Muscle layer of duodenum (tissue), 2 donors: Measurements from ENCODE around the gene SCGB1A1.

ENCODE experiments used
- H3K27ac ChIP-seq: one replicate; pipeline ENCODE4 v1.7.0; 2013; ENCODE audit warnings: mild to moderate bottlenecking, low read length
- H3K27me3 ChIP-seq: one replicate; pipeline ENCODE4 v1.7.0; 2013; ENCODE audit warnings: low read depth, mild to moderate bottlenecking, control low read depth, low read length
- H3K36me3 ChIP-seq, 2 donors: one replicate each; pipeline ENCODE4 v1.7.0; 2013; ENCODE audit warnings: low read length in 2 of 2, control low read depth in 1 of 2, mild to moderate bottlenecking in 1 of 2; ENCODE audit not compliant: insufficient read depth in 2 of 2, control insufficient read depth in 1 of 2
- H3K4me1 ChIP-seq, 2 donors: one replicate each; pipeline ENCODE4 v1.7.0; 2013; ENCODE audit warnings: low read length in 2 of 2, mild to moderate bottlenecking in 2 of 2, control low read depth in 1 of 2, moderate library complexity in 1 of 2; ENCODE audit not compliant: insufficient read depth in 2 of 2, control insufficient read depth in 1 of 2
- H3K4me3 ChIP-seq, 2 donors: one replicate each; pipeline ENCODE4 v1.7.0; 2013; ENCODE audit warnings: low read length in 2 of 2, low read depth in 1 of 2, mild to moderate bottlenecking in 1 of 2
- H3K9me3 ChIP-seq, 2 donors: one replicate each; pipeline ENCODE4 v1.7.0; 2013; ENCODE audit warnings: low read length in 2 of 2, control low read depth in 1 of 2, mild to moderate bottlenecking in 1 of 2; ENCODE audit not compliant: control insufficient read depth in 1 of 2
- donor health status: healthy.

The SCGB1A1 gene

GRCh38 chr11:62388999-62389398 lies 29.8 kb upstream of the SCGB1A1 start:
- H3K4me3 ChIP-seq = no peak overlapping the region
- H3K27me3 ChIP-seq = no peaks in the 10 kb centered on the region
- H3K36me3 ChIP-seq = no peaks in the 10 kb centered on the region
- H3K9me3 ChIP-seq = no peaks in the 10 kb centered on the region
- no peak overlapping the region for H3K27ac ChIP-seq
- H3K4me1 ChIP-seq = no peaks in the 10 kb centered on the region

- Histone ChIP-seq H3K9me3 (no peaks in the 10 kb centered on the region), H3K27me3 (no peaks in the 10 kb centered on the region), H3K36me3 (no peaks in the 10 kb centered on the region), H3K4me1 (peaks cover under 1 to 8% of the 10 kb centered on the region in 2 donors), H3K27ac (no peak overlapping the region), H3K4me3 (no peak overlapping the region)
Measured at GRCh38 chr11:62390237-62390636, 28.6 kb upstream of the SCGB1A1 start.

- Histone ChIP-seq H3K27ac (no peak overlapping the region), H3K4me3 (no peak overlapping the region), H3K27me3 (no peaks in the 10 kb centered on the region), H3K4me1 (peaks cover 3 to 12% of the 10 kb centered on the region in 2 donors), H3K36me3 (no peaks in the 10 kb centered on the region), H3K9me3 (no peaks in the 10 kb centered on the region)
Measured at GRCh38 chr11:62390722-62391121, 28.1 kb upstream of the SCGB1A1 start.

GRCh38 chr11:62391642-62392425 lies 27.0 kb upstream of the SCGB1A1 start:
- H3K27ac ChIP-seq = no peak overlapping the region
- peaks cover 3 to 17% of the 10 kb centered on the region in 2 donors for H3K4me1 ChIP-seq
- H3K9me3 ChIP-seq = no peaks in the 10 kb centered on the region
- no peak overlapping the region for H3K4me3 ChIP-seq
- no peaks in the 10 kb centered on the region for H3K36me3 ChIP-seq
- H3K27me3 ChIP-seq = no peaks in the 10 kb centered on the region

- H3K27me3 ChIP-seq = no peaks in the 10 kb centered on the region
- no peak overlapping the region for H3K27ac ChIP-seq
- no peaks in the 10 kb centered on the region for H3K9me3 ChIP-seq
- no peak overlapping the region for H3K4me3 ChIP-seq
- H3K4me1 ChIP-seq = peaks cover 3 to 20% of the 10 kb centered on the region in 2 donors
- no peaks in the 10 kb centered on the region for H3K36me3 ChIP-seq
Measured at GRCh38 chr11:62392506-62392905, 26.3 kb upstream of the SCGB1A1 start.

GRCh38 chr11:62393061-62393611 lies 25.7 kb upstream of the SCGB1A1 start:
- H3K27me3 ChIP-seq = no peaks in the 10 kb centered on the region
- no peak overlapping the region for H3K4me3 ChIP-seq
- H3K9me3 ChIP-seq = no peaks in the 10 kb centered on the region
- no peaks in the 10 kb centered on the region for H3K36me3 ChIP-seq
- H3K27ac ChIP-seq = no peak overlapping the region
- H3K4me1 ChIP-seq = peaks cover 3 to 25% of the 10 kb centered on the region in 2 donors

GRCh38 chr11:62393735-62394134 lies 25.1 kb upstream of the SCGB1A1 start:
- Histone ChIP-seq H3K27ac (no peak overlapping the region), H3K27me3 (no peaks in the 10 kb centered on the region), H3K4me1 (peaks cover 3 to 31% of the 10 kb centered on the region in 2 donors), H3K9me3 (no peaks in the 10 kb centered on the region), H3K4me3 (no peak overlapping the region), H3K36me3 (no peaks in the 10 kb centered on the region)

- peaks cover 13 to 44% of the 10 kb centered on the region in 2 donors for H3K4me1 ChIP-seq
- H3K36me3 ChIP-seq = no peaks in the 10 kb centered on the region
- no peaks in the 10 kb centered on the region for H3K27me3 ChIP-seq
- H3K9me3 ChIP-seq = no peaks in the 10 kb centered on the region
- H3K27ac ChIP-seq = no peak overlapping the region
- H3K4me3 ChIP-seq = peak overlapping the region; percentile 49 to 50
Measured at GRCh38 chr11:62394825-62395538, 23.9 kb upstream of the SCGB1A1 start.

GRCh38 chr11:62395885-62396551 lies 22.8 kb upstream of the SCGB1A1 start:
- Histone ChIP-seq H3K27ac (no peak overlapping the region), H3K9me3 (no peaks in the 10 kb centered on the region), H3K27me3 (no peaks in the 10 kb centered on the region), H3K4me3 (no peak overlapping the region), H3K36me3 (no peaks in the 10 kb centered on the region), H3K4me1 (peaks cover 22 to 53% of the 10 kb centered on the region in 2 donors)

- Histone ChIP-seq H3K4me3 (no peak overlapping the region), H3K9me3 (no peaks in the 10 kb centered on the region), H3K27ac (no peak overlapping the region), H3K4me1 (peaks cover 37 to 68% of the 10 kb centered on the region in 2 donors), H3K27me3 (no peaks in the 10 kb centered on the region), H3K36me3 (no peaks in the 10 kb centered on the region)
Measured at GRCh38 chr11:62398011-62398994, 20.5 kb upstream of the SCGB1A1 start.
